Measurements from ENCODE around the gene ELMO2. TPM values are rescaled to one million over a fixed set of nuclear protein-coding genes. Genes with fewer than 3 reads are reported as not detected.

ELMO2 gene, protein sequence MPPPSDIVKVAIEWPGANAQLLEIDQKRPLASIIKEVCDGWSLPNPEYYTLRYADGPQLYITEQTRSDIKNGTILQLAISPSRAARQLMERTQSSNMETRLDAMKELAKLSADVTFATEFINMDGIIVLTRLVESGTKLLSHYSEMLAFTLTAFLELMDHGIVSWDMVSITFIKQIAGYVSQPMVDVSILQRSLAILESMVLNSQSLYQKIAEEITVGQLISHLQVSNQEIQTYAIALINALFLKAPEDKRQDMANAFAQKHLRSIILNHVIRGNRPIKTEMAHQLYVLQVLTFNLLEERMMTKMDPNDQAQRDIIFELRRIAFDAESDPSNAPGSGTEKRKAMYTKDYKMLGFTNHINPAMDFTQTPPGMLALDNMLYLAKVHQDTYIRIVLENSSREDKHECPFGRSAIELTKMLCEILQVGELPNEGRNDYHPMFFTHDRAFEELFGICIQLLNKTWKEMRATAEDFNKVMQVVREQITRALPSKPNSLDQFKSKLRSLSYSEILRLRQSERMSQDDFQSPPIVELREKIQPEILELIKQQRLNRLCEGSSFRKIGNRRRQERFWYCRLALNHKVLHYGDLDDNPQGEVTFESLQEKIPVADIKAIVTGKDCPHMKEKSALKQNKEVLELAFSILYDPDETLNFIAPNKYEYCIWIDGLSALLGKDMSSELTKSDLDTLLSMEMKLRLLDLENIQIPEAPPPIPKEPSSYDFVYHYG
- total RNA-seq (2022): 42.2 and 51.6 TPM in 2 replicates
- percentile 70 among the genes with signal in this experiment for Bru-seq, nascent RNA
- BruChase-seq, experiment 1, labeled RNA remaining after a 6-hour chase: percentile 66 among the genes with signal in this experiment
- BruChase-seq, experiment 2, labeled RNA remaining after a 2-hour chase: percentile 68 among the genes with signal in this experiment
- long read RNA-seq, transcript ELMO2-201 (22 exons, 3,669 nt): major isoform, 7 of 37 reads
- long read RNA-seq, transcript ELMO2-204 (21 exons, 3,574 nt): minor isoform, 5 of 37 reads
- long read RNA-seq, partial matches to known transcripts: 5 of 37 reads
- long read RNA-seq, other reads (novel, unspliced or antisense): 20 of 37 reads

- peak; percentile 55 for TF ChIP-seq CTCF (IDR thresholded peaks at IDR 0.05; ENCODE audit: unreplicated experiment)
- DNase-seq: peak; percentile 99
- intact Hi-C loops (cut with micrococcal nuclease; ENCODE audit: unreplicated experiment): no loop called here
- H3K4me3 Mint-ChIP-seq (ENCODE audit: low read depth, unreplicated experiment): peak within 1 kb of the TSS; percentile 89
- H3K9me3 Mint-ChIP-seq (ENCODE audit: low read depth, unreplicated experiment): no peaks in the 10 kb centered on the region
- peaks cover 36% of the 10 kb centered on the region for H3K4me1 Mint-ChIP-seq (ENCODE audit: low read depth, unreplicated experiment)
- peak within 1 kb of the TSS; percentile 6 for H3K27ac Mint-ChIP-seq (ENCODE audit: unreplicated experiment)
- CTCF ChIA-PET: interaction anchor here (0.6 to 2.5 kb wide), 11 partner anchors 32 to 718 kb away, joined by 3 to 10 read pairs (median 3); no protein-coding TSS in a partner anchor
- peaks cover 23% of the 10 kb centered on the region for H3K36me3 Mint-ChIP-seq (ENCODE audit: insufficient read depth, unreplicated experiment)
- H3K27me3 Mint-ChIP-seq (ENCODE audit: unreplicated experiment): peaks cover 27% of the 10 kb centered on the region
- no TSS peak for BruUV-seq (replicated peaks)
These were observed at the start of gene ELMO2 for GRCh38 chr20:46406200-46406985. ELMO2 (minus strand) TSS chr20:46406615; CDS start chr20:46394482, 12,133 bp downstream.

DNA sequence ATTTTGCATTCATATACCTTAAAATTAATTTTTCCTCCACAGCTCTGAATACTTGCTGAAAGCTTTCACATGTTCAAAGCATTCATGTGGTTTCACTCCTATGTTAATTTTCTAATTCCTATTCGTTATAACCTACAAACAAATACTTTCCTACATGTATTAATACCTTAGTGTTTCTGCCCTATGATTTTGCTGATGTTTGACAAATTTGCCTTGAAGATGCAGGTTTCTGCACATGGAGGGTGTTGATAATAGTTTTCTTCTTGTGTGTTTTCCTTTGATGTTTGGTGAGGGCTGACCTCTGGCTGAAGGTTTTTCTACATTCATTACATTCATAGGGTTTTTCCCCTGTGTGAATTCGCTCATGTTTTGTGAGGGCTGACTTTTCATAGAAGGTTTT lies 49.3 kb upstream of the ELMO2 start:
- no peaks in the 10 kb centered on the region for H3K4me1 Mint-ChIP-seq (ENCODE audit: low read depth, unreplicated experiment)

GRCh38 chr20:46446851-46447250 lies 40.4 kb upstream of the ELMO2 start:
- no peak for DNase-seq
- no peaks in the 10 kb centered on the region for H3K4me1 Mint-ChIP-seq (ENCODE audit: low read depth, unreplicated experiment)
- no peak for TF ChIP-seq CTCF (IDR thresholded peaks at IDR 0.05; ENCODE audit: unreplicated experiment)
- H3K27ac Mint-ChIP-seq (ENCODE audit: unreplicated experiment): no peak overlapping the region
- BruUV-seq (replicated peaks): no TSS peak
- no peak overlapping the region for H3K4me3 Mint-ChIP-seq (ENCODE audit: low read depth, unreplicated experiment)
- H3K9me3 Mint-ChIP-seq (ENCODE audit: low read depth, unreplicated experiment): peaks cover 3% of the 10 kb centered on the region
- H3K36me3 Mint-ChIP-seq (ENCODE audit: insufficient read depth, unreplicated experiment): no peaks in the 10 kb centered on the region
- peaks cover 92% of the 10 kb centered on the region for H3K27me3 Mint-ChIP-seq (ENCODE audit: unreplicated experiment)
- intact Hi-C loops (cut with micrococcal nuclease; ENCODE audit: unreplicated experiment): no loop called here
- CTCF ChIA-PET: interaction anchor here (0.6 to 0.8 kb wide), 3 partner anchors 9 to 319 kb away, joined by 3 to 5 read pairs (median 4); no protein-coding TSS in a partner anchor

More for the DNA sequence above, 49.3 kb upstream of the ELMO2 start:
- no peak for DNase-seq
- BruUV-seq (replicated peaks): no TSS peak
- Mint-ChIP-seq H3K27ac (ENCODE audit: unreplicated experiment) (no peak overlapping the region), H3K27me3 (ENCODE audit: unreplicated experiment) (peaks cover 61% of the 10 kb centered on the region), H3K36me3 (ENCODE audit: insufficient read depth, unreplicated experiment) (no peaks in the 10 kb centered on the region), H3K4me3 (ENCODE audit: low read depth, unreplicated experiment) (no peak overlapping the region), H3K9me3 (ENCODE audit: low read depth, unreplicated experiment) (peaks cover 16% of the 10 kb centered on the region)
- TF ChIP-seq CTCF (IDR thresholded peaks at IDR 0.05; ENCODE audit: unreplicated experiment): no peak
- intact Hi-C loops (cut with micrococcal nuclease; ENCODE audit: unreplicated experiment): no loop called here
- CTCF ChIA-PET: no interaction called here
